Measurements from ENCODE around the gene EPHB2.

DNA sequence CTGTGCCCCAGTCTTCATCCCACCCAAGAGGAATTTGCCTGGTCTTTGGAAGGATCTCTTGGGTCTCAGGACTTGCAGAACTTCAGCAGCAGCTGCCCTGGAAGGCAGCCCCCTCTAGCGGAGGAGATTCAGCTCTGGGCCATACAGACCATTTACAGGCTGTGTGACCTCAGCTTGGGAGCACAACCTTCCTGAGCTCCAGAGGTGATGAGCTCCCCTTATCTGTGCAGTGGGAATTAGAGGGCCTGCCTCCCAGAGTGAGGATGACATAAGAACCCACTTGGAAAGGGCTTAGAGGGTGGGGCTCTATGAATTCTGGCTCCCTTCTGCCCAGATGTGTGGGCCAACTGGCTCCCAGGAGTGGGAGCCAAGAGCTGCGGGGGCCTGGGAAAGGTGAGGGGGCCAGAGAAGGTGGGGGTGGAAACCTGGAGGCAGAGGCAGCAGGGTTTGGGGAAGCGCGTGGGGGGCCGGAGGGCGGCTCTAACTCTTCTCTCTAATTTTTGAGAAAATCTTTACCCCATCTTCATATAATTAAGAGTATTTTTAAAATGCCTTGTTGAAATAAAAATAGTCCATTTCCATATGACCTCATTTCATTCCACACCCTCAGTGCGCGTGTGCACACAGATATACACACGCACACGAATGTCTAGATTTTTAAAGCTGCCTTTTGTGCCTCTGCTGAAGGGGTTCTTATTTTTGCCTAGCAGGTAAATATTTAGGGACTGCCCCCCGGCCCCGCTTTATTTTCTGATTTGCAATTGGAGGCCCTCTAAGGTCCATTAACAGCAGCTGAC, 21.5 kb downstream of the EPHB2 start:
- peak; percentile 19; the same call in 1 of the 2 replicates for TF ChIP-seq RAD21 (IDR thresholded peaks at IDR 0.05; ENCODE audit: low read depth)
- TF ChIP-seq TAF1 (IDR thresholded peaks at IDR 0.05; ENCODE audit: low read depth), result no peak
- no peak for TF ChIP-seq YY1 (IDR thresholded peaks at IDR 0.05; ENCODE audit: low read depth)
- no peak for TF ChIP-seq REST (IDR thresholded peaks at IDR 0.05; ENCODE audit: low read depth)
- no peak for TF ChIP-seq TEAD4 (IDR thresholded peaks at IDR 0.05)
- TF ChIP-seq CEBPB (IDR thresholded peaks at IDR 0.05), result no peak
- TF ChIP-seq NFIC (IDR thresholded peaks at IDR 0.05), result no peak
- TF ChIP-seq EGR1 (IDR thresholded peaks at IDR 0.05), result no peak
- TF ChIP-seq EP300 (IDR thresholded peaks at IDR 0.05; ENCODE audit: borderline replicate concordance), result no peak
- no peak for TF ChIP-seq CREB1 (IDR thresholded peaks at IDR 0.05; ENCODE audit: low read depth)
- TF ChIP-seq FOXM1 (IDR thresholded peaks at IDR 0.05; ENCODE audit: borderline replicate concordance, low read depth), result no peak
- TF ChIP-seq, protein P1, sequence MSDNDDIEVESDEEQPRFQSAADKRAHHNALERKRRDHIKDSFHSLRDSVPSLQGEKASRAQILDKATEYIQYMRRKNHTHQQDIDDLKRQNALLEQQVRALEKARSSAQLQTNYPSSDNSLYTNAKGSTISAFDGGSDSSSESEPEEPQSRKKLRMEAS (IDR thresholded peaks at IDR 0.05), result no peak
- TF ChIP-seq ZBTB7A (IDR thresholded peaks at IDR 0.05; ENCODE audit: low read depth), result no peak
- TF ChIP-seq, protein P2, sequence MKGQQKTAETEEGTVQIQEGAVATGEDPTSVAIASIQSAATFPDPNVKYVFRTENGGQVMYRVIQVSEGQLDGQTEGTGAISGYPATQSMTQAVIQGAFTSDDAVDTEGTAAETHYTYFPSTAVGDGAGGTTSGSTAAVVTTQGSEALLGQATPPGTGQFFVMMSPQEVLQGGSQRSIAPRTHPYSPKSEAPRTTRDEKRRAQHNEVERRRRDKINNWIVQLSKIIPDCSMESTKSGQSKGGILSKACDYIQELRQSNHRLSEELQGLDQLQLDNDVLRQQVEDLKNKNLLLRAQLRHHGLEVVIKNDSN (IDR thresholded peaks at IDR 0.05), result no peak

Data from Ishikawa (cell line).